ENCODE measurements around the gene EBPL. TPM values are rescaled to one million over a fixed set of nuclear protein-coding genes. Genes with fewer than 3 reads are reported as not detected.
"Not testable (repeated sequence)": the region's sequence is repeated elsewhere in the genome, so short reads cannot be mapped to it uniquely, and the experiment has no call there.

Gene EBPL
- total RNA-seq, 3 donors from 2014 or later (not counting 1 experiment from before 2014, with no cell fraction given) = 7.1 to 11.3 (median 10.7) TPM

GRCh38 chr13:49616676-49617065, 74.6 kb downstream of the EBPL start:
- no peaks in the 10 kb centered on the region for H3K9me3 ChIP-seq (ENCODE audit: control insufficient read depth, insufficient read depth, low read length)
- intact Hi-C loops (cut with micrococcal nuclease) = no loop called here
- H3K9me3 Mint-ChIP-seq = no peaks in the 10 kb centered on the region
- no peak overlapping the region for H3K4me3 ChIP-seq (ENCODE audit: low read length)
- H3K4me1 Mint-ChIP-seq = peaks cover 0 to 5% of the 10 kb centered on the region in 2 donors
- DNase-seq (no peak), ATAC-seq (no peak)
- no peaks in the 10 kb centered on the region for H3K27me3 Mint-ChIP-seq (ENCODE audit: low read depth in 2 of 2)
- H3K4me1 ChIP-seq (ENCODE audit: control insufficient read depth, insufficient read depth, low read length) = no peaks in the 10 kb centered on the region
- no peaks in the 10 kb centered on the region for H3K36me3 Mint-ChIP-seq
- H3K27me3 ChIP-seq (ENCODE audit: control insufficient read depth, insufficient read depth, low read length) = no peaks in the 10 kb centered on the region
- no peak overlapping the region for H3K27ac ChIP-seq (ENCODE audit: low read length)
- H3K27ac Mint-ChIP-seq = no peak overlapping the region
- H3K4me3 Mint-ChIP-seq = no peak overlapping the region
- H3K36me3 ChIP-seq (ENCODE audit: control insufficient read depth, insufficient read depth, low read length) = no peaks in the 10 kb centered on the region
- TF ChIP-seq, protein P1, sequence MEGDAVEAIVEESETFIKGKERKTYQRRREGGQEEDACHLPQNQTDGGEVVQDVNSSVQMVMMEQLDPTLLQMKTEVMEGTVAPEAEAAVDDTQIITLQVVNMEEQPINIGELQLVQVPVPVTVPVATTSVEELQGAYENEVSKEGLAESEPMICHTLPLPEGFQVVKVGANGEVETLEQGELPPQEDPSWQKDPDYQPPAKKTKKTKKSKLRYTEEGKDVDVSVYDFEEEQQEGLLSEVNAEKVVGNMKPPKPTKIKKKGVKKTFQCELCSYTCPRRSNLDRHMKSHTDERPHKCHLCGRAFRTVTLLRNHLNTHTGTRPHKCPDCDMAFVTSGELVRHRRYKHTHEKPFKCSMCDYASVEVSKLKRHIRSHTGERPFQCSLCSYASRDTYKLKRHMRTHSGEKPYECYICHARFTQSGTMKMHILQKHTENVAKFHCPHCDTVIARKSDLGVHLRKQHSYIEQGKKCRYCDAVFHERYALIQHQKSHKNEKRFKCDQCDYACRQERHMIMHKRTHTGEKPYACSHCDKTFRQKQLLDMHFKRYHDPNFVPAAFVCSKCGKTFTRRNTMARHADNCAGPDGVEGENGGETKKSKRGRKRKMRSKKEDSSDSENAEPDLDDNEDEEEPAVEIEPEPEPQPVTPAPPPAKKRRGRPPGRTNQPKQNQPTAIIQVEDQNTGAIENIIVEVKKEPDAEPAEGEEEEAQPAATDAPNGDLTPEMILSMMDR (IDR thresholded peaks at IDR 0.05) = no peak
- 100% methylated on average over 3 of the region's 3 CpGs for WGBS (ENCODE audit: insufficient coverage)

GRCh38 chr13:49615836-49616675, 75.2 kb downstream of the EBPL start:
- no peaks in the 10 kb centered on the region for H3K36me3 Mint-ChIP-seq
- intact Hi-C loops (cut with micrococcal nuclease) = no loop called here
- Histone ChIP-seq H3K4me3 (ENCODE audit: low read length) (no peak overlapping the region), H3K27me3 (ENCODE audit: control insufficient read depth, insufficient read depth, low read length) (no peaks in the 10 kb centered on the region), H3K9me3 (ENCODE audit: control insufficient read depth, insufficient read depth, low read length) (no peaks in the 10 kb centered on the region), H3K36me3 (ENCODE audit: control insufficient read depth, insufficient read depth, low read length) (no peaks in the 10 kb centered on the region), H3K27ac (ENCODE audit: low read length) (no peak overlapping the region), H3K4me1 (ENCODE audit: control insufficient read depth, insufficient read depth, low read length) (no peaks in the 10 kb centered on the region)
- H3K27me3 Mint-ChIP-seq (ENCODE audit: low read depth in 2 of 2) = no peaks in the 10 kb centered on the region
- TF ChIP-seq, protein P1 (IDR thresholded peaks at IDR 0.05) = no peak
- 79% methylated on average over 6 of the region's 8 CpGs for WGBS (ENCODE audit: insufficient coverage)
- H3K9me3 Mint-ChIP-seq = no peaks in the 10 kb centered on the region
- ATAC-seq (no peak), DNase-seq (no peak)
- no peak overlapping the region for H3K27ac Mint-ChIP-seq
- H3K4me3 Mint-ChIP-seq = no peak overlapping the region
- H3K4me1 Mint-ChIP-seq = peaks cover 0 to 5% of the 10 kb centered on the region in 2 donors

GRCh38 chr13:49612042-49612441, 79.2 kb downstream of the EBPL start:
- ATAC-seq = not testable (repeated sequence)
- WGBS (ENCODE audit: insufficient coverage) = 98% methylated on average over 3 of the region's 3 CpGs

More at GRCh38 chr13:49612042-49612441, 79.2 kb downstream of the EBPL start:
- H3K4me3 ChIP-seq (ENCODE audit: low read length); H3K36me3 ChIP-seq (ENCODE audit: control insufficient read depth, insufficient read depth, low read length); H3K27ac ChIP-seq (ENCODE audit: low read length); H3K4me3 Mint-ChIP-seq; H3K27ac Mint-ChIP-seq; H3K27me3 ChIP-seq (ENCODE audit: control insufficient read depth, insufficient read depth, low read length); H3K4me1 Mint-ChIP-seq; H3K4me1 ChIP-seq (ENCODE audit: control insufficient read depth, insufficient read depth, low read length); H3K9me3 ChIP-seq (ENCODE audit: control insufficient read depth, insufficient read depth, low read length); intact Hi-C loops (cut with micrococcal nuclease); DNase-seq; H3K27me3 Mint-ChIP-seq (ENCODE audit: low read depth in 2 of 2); H3K36me3 Mint-ChIP-seq; H3K9me3 Mint-ChIP-seq: not testable (repeated sequence)

Other genes starting within 250 kb of the EBPL start
- 1 to 10 TPM; 4.4 to 6.5 (median 6.0) TPM for gene CAB39L, start 247.4 kb downstream of the EBPL start, total RNA-seq
- 10 to 100 TPM; 15.8 to 17.4 (median 16.4) TPM for gene SETDB2, start 247.2 kb downstream of the EBPL start, total RNA-seq
- 100 to 1,000 TPM in 2 of 3 donors, 10 to 100 TPM in 1; 89.0 to 113 (median 111) TPM for gene PHF11, start 195.5 kb downstream of the EBPL start, total RNA-seq
- 10 to 100 TPM; 19.7 to 28.5 (median 28.4) TPM for gene RCBTB1, start 105.9 kb downstream of the EBPL start, total RNA-seq
- gene ARL11, start 63.0 kb downstream of the EBPL start, total RNA-seq = 1 to 10 TPM in 1 of 3 donors, under 1 TPM in 2; 0.48 to 1.5 (median 0.61) TPM
- 10 to 100 TPM; 27.8 to 35.5 (median 29.8) TPM for gene KPNA3, start 101.2 kb upstream of the EBPL start, total RNA-seq
- 1 to 10 TPM; 3.0 to 6.2 (median 4.4) TPM for gene SPRYD7, start 244.9 kb upstream of the EBPL start, total RNA-seq

Measured in natural killer cell (primary cell).